MCF 10A (cell line): ENCODE results near the gene ASAP2. TPM values are rescaled to one million over a fixed set of nuclear protein-coding genes. Genes with fewer than 3 reads are reported as not detected.
A peak's percentile ranks its signal among the peaks of the same experiment; 100 is the strongest.

Experiments used
- BruUV-seq: library from RNA; stranded (reverse); fragments of 400-500 nt; replicated peaks from 2 replicates; lab custom pipeline; 2021; lab: Mats Ljungman, UMichigan
- CTCF ChIA-PET: fragments of 300-600 bp; sonication (Branson Sonifier 250); formaldehyde crosslinking; extraction: SDS; loops from one replicate; lab custom pipeline; 2021; ENCODE audit warnings: antibody characterized with exemption, inconsistent platforms; lab: Yijun Ruan, JAX
- POLR2A ChIA-PET: fragments of 300-600, 350-650 bp; sonication (Branson Sonifier 250); formaldehyde crosslinking; extraction: SDS; loops from one replicate; lab custom pipeline; 2020; ENCODE audit warnings: antibody characterized with exemption, inconsistent platforms; lab: Yijun Ruan, JAX
- DNase-seq: peaks from one replicate; pipeline ENCODE4 v3.0.0-alpha.2; 2018; ENCODE audit not compliant: unreplicated experiment
- H3K27ac Mint-ChIP-seq: one replicate; pipeline ENCODE4 v1.8.0; 2022; ENCODE audit warnings: mild to moderate bottlenecking, low read depth, mixed read lengths; ENCODE audit not compliant: unreplicated experiment
- H3K27me3 Mint-ChIP-seq: one replicate; pipeline ENCODE4 v1.8.0; 2022; ENCODE audit warnings: mixed read lengths; ENCODE audit not compliant: insufficient read depth, unreplicated experiment
- H3K36me3 Mint-ChIP-seq: one replicate; pipeline ENCODE4 v1.8.0; 2022; ENCODE audit warnings: mild to moderate bottlenecking, moderate library complexity, mixed read lengths; ENCODE audit not compliant: insufficient read depth, unreplicated experiment
- H3K4me1 Mint-ChIP-seq: one replicate; pipeline ENCODE4 v1.8.0; 2022; ENCODE audit warnings: mixed read lengths; ENCODE audit not compliant: insufficient read depth, unreplicated experiment
- H3K4me3 Mint-ChIP-seq: one replicate; pipeline ENCODE4 v1.8.0; 2022; ENCODE audit warnings: mild to moderate bottlenecking, moderate library complexity, mixed read lengths; ENCODE audit not compliant: unreplicated experiment
- H3K9me3 Mint-ChIP-seq: one replicate; pipeline ENCODE4 v1.8.0; 2022; ENCODE audit warnings: mixed read lengths; ENCODE audit not compliant: unreplicated experiment
- intact Hi-C: fragments of 100-400 bp; cut with micrococcal nuclease; formaldehyde crosslinking; loops from 2 replicates; pipeline ENCODE4 v1.14.1; 2022
- total RNA-seq: library from RNA; stranded (reverse); gene quantifications from 2 replicates; pipeline ENCODE4 v1.2.3, GENCODE V29; 2022
- TF ChIP-seq, protein P1 (sequence below): fragments of 200-600 bp; IDR thresholded peaks from one replicate; pipeline ENCODE4 v1.8.0; 2022; ENCODE audit warnings: antibody characterized with exemption, mild to moderate bottlenecking; ENCODE audit not compliant: unreplicated experiment

The ASAP2 gene
- total RNA-seq, 1 experiment from 2014 or later, result 80.8 TPM

DNA sequence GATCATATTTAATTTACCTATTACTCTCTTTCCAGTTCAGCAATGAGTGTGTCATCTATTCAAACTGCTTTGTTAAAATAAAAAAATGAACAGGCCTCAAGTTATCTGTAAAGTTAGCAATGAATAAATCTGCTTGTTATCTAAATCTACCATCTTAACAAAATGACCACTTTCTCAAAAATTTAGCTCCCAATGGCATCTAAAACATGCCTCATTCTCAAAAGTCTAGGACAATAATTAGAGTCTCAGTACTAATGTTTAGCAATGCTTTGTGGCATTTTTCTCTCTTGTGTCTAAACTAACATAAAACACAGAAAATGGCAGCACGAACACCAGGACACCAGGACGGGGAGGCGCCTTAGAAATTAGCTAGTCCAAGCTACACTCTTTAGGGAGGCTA, 3.6 kb upstream of the ASAP2 start:
- TF ChIP-seq, protein P1, sequence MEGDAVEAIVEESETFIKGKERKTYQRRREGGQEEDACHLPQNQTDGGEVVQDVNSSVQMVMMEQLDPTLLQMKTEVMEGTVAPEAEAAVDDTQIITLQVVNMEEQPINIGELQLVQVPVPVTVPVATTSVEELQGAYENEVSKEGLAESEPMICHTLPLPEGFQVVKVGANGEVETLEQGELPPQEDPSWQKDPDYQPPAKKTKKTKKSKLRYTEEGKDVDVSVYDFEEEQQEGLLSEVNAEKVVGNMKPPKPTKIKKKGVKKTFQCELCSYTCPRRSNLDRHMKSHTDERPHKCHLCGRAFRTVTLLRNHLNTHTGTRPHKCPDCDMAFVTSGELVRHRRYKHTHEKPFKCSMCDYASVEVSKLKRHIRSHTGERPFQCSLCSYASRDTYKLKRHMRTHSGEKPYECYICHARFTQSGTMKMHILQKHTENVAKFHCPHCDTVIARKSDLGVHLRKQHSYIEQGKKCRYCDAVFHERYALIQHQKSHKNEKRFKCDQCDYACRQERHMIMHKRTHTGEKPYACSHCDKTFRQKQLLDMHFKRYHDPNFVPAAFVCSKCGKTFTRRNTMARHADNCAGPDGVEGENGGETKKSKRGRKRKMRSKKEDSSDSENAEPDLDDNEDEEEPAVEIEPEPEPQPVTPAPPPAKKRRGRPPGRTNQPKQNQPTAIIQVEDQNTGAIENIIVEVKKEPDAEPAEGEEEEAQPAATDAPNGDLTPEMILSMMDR, result no peak
- Mint-ChIP-seq H3K4me1 (peaks cover 5% of the 10 kb centered on the region), H3K27ac (no peak overlapping the region), H3K27me3 (no peaks in the 10 kb centered on the region), H3K36me3 (peaks cover 5% of the 10 kb centered on the region), H3K4me3 (no peak overlapping the region), H3K9me3 (no peaks in the 10 kb centered on the region)
- ChIA-PET CTCF (interaction anchor here (0.9 to 1.0 kb wide), 4 partner anchors 12 to 168 kb away, joined by 3 to 4 read pairs (median 4); no protein-coding TSS in a partner anchor), POLR2A (interaction anchor here (1.1 kb wide), 1 partner anchor 23 kb away, joined by 3 read pairs; no protein-coding TSS in a partner anchor)
- intact Hi-C loops, result no loop called here
- no peak for DNase-seq
- BruUV-seq, result no TSS peak

DNA sequence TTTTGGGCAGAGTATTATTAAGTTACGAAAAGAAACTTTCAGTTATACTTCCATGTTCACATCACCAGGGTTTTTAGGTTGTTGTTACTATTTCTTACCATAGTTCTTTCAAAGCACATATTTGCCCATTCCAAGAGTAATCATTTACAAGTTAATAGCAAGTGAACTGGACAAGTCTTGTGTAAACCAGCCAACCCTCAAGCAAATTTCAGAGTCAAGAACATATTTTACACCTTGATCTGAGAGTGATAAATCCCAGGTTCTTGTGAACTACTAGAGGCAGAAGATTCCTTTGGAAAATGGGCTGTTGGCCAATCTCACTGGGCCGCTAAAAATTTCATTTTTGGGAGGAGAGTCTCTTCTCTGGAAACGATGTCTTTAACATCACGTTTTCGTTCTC, 2.7 kb upstream of the ASAP2 start:
- H3K4me3 Mint-ChIP-seq, result no peak overlapping the region
- no peak overlapping the region for H3K27ac Mint-ChIP-seq
- TF ChIP-seq, protein P1, result no peak
- CTCF ChIA-PET, result interaction anchor here (0.9 to 2.3 kb wide), 3 partner anchors 13 to 167 kb away, joined by 3 to 20 read pairs (median 3); no protein-coding TSS in a partner anchor
- intact Hi-C loops, result loop anchor here (1.0 kb wide), 1 partner anchor 60 kb away; no protein-coding TSS in a partner anchor
- H3K27me3 Mint-ChIP-seq, result no peaks in the 10 kb centered on the region
- BruUV-seq, result no TSS peak
- POLR2A ChIA-PET, result interaction anchor here (0.9 kb wide), 1 partner anchor 62 kb away, joined by 4 read pairs; no protein-coding TSS in a partner anchor
- peaks cover 5% of the 10 kb centered on the region for H3K36me3 Mint-ChIP-seq
- no peaks in the 10 kb centered on the region for H3K9me3 Mint-ChIP-seq
- DNase-seq, result no peak
- H3K4me1 Mint-ChIP-seq, result peaks cover 5% of the 10 kb centered on the region

DNA sequence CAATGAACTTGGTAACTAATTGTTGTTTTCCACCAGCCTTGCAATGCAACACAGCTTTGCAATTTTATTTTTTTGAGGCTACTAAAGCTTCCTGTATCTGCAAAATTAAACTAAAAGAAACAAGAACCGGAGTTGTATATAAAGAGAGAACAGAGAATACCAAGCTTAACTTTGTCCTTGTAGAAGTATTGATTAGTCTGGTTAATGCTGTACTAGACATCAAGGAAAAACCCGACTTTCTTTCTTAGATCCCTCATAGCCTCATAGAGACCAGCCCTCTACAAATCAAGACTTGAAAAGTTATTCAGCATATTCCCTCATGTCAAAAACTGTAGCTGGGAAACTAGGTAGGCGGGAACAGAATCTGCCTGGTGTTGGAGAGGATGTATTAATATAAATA, 1.7 kb upstream of the ASAP2 start:
- TF ChIP-seq, protein P1, result no peak
- intact Hi-C loops, result loop anchor here (1.0 to 5.0 kb wide), 2 partner anchors 47 to 61 kb away; no protein-coding TSS in a partner anchor
- Mint-ChIP-seq H3K27me3 (no peaks in the 10 kb centered on the region), H3K36me3 (peaks cover 6% of the 10 kb centered on the region), H3K27ac (no peak overlapping the region), H3K4me3 (no peak overlapping the region), H3K9me3 (no peaks in the 10 kb centered on the region), H3K4me1 (peaks cover 5% of the 10 kb centered on the region)
- POLR2A ChIA-PET, result interaction anchor here (0.7 to 6.9 kb wide), 10 partner anchors 16 to 129 kb away, joined by 3 to 66 read pairs (median 8); no protein-coding TSS in a partner anchor
- no peak for DNase-seq
- no TSS peak for BruUV-seq
- CTCF ChIA-PET, result interaction anchor here (0.6 to 5.1 kb wide), 17 partner anchors 12 to 218 kb away, joined by 3 to 25 read pairs (median 5); partner anchors contain the start of genes CPSF3 and ITGB1BP1

DNA sequence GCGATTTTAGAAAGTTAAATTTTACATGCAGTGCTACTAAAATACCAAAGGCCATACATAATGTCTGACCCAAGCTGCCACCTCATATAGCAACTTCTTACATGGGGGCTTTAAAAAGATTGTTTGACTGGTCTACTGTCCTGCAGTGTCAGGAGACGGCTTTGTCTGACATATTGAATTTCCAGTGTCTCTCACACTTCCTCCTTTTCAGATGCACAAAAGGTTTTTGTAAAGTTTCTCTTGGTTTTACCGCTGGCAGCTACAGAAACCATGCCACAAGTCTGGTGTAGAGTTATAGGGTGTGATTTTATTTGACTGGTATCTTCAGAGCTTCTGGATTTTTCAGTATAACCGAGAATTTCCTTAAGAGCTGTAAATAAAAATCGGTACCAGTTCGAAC, 1.1 kb upstream of the ASAP2 start:
- BruUV-seq, result TSS peak; percentile 46
- H3K36me3 Mint-ChIP-seq, result peaks cover 12% of the 10 kb centered on the region
- H3K27ac Mint-ChIP-seq, result no peak overlapping the region
- H3K4me3 Mint-ChIP-seq, result peak overlapping the region; percentile 71
- TF ChIP-seq, protein P1, result no peak
- no peak for DNase-seq
- intact Hi-C loops, result loop anchor here (5.0 kb wide), 1 partner anchor 47 kb away; no protein-coding TSS in a partner anchor
- H3K9me3 Mint-ChIP-seq, result no peaks in the 10 kb centered on the region
- peaks cover 10% of the 10 kb centered on the region for H3K4me1 Mint-ChIP-seq
- POLR2A ChIA-PET, result interaction anchor here (0.6 to 6.9 kb wide), 16 partner anchors 12 to 176 kb away, joined by 3 to 66 read pairs (median 5); no protein-coding TSS in a partner anchor
- no peaks in the 10 kb centered on the region for H3K27me3 Mint-ChIP-seq
- CTCF ChIA-PET, result interaction anchor here (0.6 to 5.1 kb wide), 25 partner anchors 10 to 349 kb away, joined by 3 to 25 read pairs (median 5); partner anchors contain the start of genes CPSF3 and ITGB1BP1
